GM18520 (cell line): ENCODE data around the gene NFATC3.

Experiments used
- ATAC-seq: cut with Tn5 transposase; IDR thresholded peaks from one replicate; pipeline ENCODE4 v1.9.1; 2021; ENCODE audit not compliant: unreplicated experiment

The NFATC3 gene

DNA sequence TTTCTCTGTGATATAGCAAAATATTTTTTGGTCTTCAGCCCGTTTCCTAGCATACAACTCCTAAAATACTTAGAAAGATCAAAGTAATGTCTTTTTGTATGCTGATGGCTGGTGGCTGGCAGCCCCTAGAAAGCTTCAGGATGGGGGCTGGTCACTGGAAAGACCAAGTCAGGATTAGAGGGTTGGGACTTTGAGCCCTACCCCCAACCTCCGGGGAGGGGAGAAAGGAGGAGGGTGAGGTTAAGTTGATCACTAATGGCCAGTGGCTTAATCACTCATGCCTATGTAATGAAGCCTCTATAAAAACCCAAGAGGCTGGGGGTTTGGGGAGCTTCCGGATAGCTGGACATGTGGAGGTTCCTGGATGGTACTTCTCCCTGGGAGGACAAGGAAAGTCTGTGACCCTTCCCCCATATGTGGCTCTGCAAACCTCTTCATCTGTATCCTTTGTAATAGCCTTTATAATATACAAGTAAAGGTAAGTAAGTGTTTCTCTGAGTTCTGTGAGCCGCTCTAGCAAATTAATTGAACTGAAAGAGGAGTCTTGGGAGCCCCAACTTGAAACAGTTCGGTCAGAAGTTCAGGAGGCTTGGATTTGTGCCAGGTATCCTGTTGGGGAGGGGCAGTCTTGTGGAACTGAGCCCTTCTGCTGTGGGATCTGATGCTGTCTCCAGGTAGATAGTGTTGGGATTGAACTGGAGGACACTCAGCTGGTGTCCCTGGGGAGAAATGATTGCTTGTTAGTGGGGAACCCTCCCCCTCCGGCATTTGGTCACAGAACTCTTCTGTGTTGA lies 182.6 kb downstream of the NFATC3 start:
- no peak for ATAC-seq

DNA sequence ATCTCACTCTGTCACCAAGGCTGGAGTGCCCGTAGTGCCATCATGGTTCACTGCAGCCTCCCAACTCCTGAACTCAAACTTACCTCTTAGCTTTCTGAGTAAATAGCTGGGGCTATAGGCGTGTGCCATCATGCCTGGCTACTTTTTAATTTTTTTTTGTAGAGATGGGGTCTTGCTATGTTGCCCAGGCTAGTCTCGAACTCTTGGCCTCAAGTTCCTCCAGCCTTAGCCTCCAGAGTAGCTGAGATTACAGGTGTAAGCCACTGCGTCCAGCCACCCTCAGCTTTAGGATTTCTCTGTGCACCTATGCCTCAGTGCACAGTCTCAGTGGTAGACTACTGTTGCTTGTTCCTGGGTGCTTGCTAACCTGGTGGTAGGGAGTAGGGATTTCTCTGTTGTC lies 184.6 kb downstream of the NFATC3 start:
- no peak for ATAC-seq

DNA sequence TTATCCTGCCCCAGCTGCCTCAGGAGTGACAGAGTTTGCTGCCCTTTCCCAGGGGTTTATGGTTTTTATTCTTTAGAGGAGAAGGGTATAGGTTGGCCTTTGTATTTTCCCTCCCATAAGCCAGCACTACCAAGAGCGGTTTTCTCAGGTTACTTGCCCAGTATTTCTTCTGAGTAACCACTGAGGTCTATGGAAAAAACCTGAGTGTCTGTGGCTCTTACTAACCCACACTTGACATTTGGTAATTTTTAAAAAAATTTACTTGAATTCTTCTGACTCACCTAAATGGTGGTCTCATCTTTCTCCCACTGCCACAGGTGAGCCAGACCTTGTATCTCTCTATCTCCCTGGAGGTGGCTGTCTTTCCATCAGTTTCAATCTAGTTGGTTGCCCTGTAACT lies 185.2 kb downstream of the NFATC3 start:
- no peak for ATAC-seq

DNA sequence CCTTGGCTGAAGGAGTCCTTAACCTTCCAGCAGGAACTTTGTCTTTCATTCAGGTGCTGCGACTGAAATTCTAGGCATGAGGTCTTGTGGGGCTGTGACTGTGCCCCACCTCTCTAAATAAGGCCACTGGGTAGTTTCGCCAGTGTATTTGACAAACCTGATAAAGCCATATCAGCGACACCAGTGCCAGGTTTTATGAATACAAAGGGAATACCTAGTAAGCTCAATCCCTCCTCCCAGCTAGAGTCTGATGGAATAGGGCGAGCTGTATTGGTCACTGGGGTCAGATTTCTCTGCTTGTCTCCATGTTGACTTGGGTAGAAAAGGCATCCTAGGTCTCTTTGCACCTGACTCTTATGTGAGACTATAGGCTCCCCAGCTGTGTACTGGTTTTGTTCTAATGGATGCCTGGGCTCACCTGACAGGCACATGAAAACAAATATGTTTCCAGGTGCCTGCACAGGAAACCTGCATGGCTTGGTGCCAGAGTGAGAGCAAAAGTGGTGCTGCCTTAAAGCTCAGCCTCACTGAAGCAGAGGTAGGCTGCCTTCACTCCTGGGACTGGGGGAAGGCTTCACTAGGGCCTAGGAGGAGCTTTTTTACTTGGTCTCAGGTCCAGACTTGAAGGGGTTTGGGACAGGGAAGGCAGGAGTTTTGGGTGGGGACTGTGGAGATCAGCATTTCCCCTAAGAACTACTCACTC lies 187.5 kb downstream of the NFATC3 start:
- no peak for ATAC-seq

DNA sequence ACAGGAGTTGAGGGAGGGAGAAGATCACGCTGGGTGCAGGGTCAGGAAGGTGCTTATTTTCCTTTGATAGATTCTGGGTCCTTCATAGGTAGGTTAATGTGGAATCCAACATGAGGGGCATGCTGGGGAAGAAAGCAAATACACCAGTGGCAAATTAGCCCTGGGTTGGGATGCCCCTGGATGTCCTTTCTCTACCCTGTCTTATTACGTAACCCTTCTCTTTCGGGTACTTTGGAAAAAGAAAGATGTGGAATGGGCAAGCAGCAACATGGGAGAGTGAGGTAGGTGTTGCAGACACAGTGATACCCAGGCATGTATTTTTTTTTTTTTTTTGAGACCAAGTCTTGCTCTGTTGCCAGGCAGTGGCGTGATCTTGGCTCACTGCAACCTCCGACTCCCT lies 188.3 kb downstream of the NFATC3 start:
- ATAC-seq = no peak

DNA sequence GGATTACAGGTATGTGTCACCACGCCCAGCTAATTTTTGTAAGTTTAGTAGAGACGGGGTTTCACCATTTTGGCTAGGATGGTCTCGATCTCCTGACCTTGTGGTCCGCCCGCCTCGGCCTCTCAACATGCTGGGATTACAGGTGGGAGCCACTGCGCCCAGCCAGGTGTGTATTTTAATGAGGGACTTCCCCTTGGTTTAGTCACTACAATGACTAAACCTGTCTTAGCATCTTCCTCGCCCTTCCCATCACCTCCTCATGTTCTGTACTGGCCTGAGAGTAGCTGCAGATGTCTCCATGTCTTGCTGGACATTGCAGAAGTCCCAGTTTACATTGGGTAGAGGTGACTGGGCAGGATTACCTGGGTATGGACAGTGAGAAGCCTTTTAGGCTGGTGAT lies 188.7 kb downstream of the NFATC3 start:
- no peak for ATAC-seq

DNA sequence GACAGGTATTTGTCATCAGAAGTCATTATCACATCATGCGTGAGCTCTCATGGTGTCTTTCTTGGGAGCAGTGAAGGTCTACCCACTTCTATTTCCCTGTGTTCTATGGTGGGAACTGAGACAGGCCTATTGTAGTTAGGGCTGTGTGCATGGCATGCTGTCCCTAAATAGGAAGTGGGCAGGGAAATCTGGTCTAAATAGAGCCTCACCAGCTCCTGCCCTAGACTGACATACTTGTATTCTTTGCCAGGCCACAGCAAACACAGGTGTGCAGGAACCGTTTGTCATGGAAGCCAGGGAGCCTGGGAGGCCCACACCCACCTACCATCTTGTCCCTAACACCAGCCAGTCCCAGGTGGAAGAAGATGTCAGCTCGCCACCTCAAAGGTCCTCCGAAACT lies 189.3 kb downstream of the NFATC3 start:
- ATAC-seq = no peak

DNA sequence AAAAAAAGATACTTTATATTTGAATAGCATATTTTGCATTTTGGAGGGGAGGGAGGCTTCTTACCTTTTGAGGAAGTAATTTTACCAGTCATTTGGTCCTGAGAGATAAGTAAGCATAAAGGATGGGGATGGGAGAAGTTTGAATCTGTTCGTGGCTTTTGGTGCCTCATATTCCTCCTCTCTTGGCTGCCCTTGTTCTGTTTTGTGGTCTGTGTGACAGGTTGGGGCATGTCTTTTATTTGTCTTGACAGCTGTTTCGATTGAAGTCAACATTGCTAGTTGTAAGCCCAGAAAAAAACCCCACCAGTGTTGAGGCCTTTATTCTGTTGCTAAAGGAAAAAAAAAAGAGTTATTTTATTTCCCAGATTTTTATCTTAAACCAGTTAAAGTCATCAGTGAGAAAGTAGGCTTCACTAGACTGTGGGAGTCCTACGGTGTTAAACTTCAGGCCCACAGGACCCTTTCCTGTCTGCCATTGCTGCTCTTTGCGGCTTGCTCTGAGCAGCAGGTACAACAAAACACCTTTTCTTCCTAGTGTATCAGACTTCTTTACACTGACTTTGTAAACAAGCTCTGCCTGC lies 190.5 kb downstream of the NFATC3 start:
- ATAC-seq = peak; percentile 67

DNA sequence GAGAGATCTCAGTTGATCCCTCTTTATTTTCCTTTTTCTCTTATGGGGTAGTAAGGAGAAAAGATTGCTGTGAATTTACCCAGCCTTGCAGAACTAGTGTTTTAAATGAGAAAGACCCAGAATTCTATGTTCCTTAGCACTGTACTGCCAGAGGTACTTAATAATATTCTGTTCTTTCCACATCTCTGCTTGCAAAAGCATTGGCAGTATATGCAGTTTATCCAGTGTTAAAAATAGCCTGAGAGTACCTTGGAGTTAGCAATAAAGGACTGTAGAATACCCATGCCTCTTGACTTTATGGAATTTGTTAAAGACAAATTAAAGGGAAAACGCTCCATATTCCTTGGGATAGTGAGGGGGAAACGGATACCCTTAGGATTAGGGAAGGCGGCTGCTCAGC lies 191.1 kb downstream of the NFATC3 start:
- ATAC-seq = no peak
